Activated CD4-positive, CD25-positive, alpha-beta regulatory T cell treated with anti-CD3 and anti-CD28 coated beads, Interleukin-2, amount 50 U/mL, for 24 hours (primary cell): ENCODE measurements around the gene ATG101.
A peak's percentile ranks its signal among the peaks of the same experiment; 100 is the strongest.
"Not testable (repeated sequence)": the region's sequence is repeated elsewhere in the genome, so short reads cannot be mapped to it uniquely, and the experiment has no call there.

Experiments used
- ATAC-seq, 2 donors: fragments of 150-1000 bp; cut with Tn5 transposase; one replicate each; pipeline ENCODE4 v1.10.0; 2021; ENCODE audit warnings: mild to moderate bottlenecking in 1 of 2, moderate library complexity in 1 of 2

ATG101 gene

GRCh38 chr12:52116222-52117125 lies 46.7 kb downstream of the ATG101 start:
- ATAC-seq: not testable (repeated sequence)

GRCh38 chr12:52117806-52118475 lies 48.2 kb downstream of the ATG101 start:
- not testable (repeated sequence) for ATAC-seq

- peak; percentile 28 to 52 for ATAC-seq
Observed at GRCh38 chr12:52119398-52120254, 49.8 kb downstream of the ATG101 start.

GRCh38 chr12:52120951-52121823 lies 51.4 kb downstream of the ATG101 start:
- ATAC-seq: no peak

- no peak for ATAC-seq
Observed at GRCh38 chr12:52121824-52122539, 52.2 kb downstream of the ATG101 start.

- ATAC-seq: no peak
Observed at GRCh38 chr12:52122540-52122871, 52.7 kb downstream of the ATG101 start.

- ATAC-seq: no peak
Observed at GRCh38 chr12:52122904-52123303, 53.1 kb downstream of the ATG101 start.

GRCh38 chr12:52123487-52124186 lies 53.9 kb downstream of the ATG101 start:
- no peak for ATAC-seq

GRCh38 chr12:52125476-52125900 lies 55.7 kb downstream of the ATG101 start:
- ATAC-seq: no peak

- no peak for ATAC-seq
Observed at GRCh38 chr12:52126050-52126604, 56.3 kb downstream of the ATG101 start.
